Hippocampal formation (tissue), 2 donors: ENCODE results near the gene DHX29.
"Not testable (repeated sequence)": the region's sequence is repeated elsewhere in the genome, so short reads cannot be mapped to it uniquely, and the experiment has no call there.

Source experiments
- DNase-seq, 2 donors: peaks; one replicate each; lab custom pipeline; 2025; lab: John Stamatoyannopoulos, UW

The DHX29 gene

GRCh38 chr5:55307383-55308253 is at the start of gene DHX29, which contains the start of gene MTREX:
Gene DHX29 (minus strand): TSS chr5:55307694. CDS start chr5:55307573, 121 bp downstream.
Gene MTREX (plus strand): TSS chr5:55307989. CDS start chr5:55308014, 25 bp downstream.
- peak; percentile 92 for DNase-seq

GRCh38 chr5:55356896-55357295 is 49.4 kb upstream of the DHX29 start:
- no peak for DNase-seq

- DNase-seq: no peak
These were observed 43.3 kb upstream of the DHX29 start for GRCh38 chr5:55350754-55351153.

DNA sequence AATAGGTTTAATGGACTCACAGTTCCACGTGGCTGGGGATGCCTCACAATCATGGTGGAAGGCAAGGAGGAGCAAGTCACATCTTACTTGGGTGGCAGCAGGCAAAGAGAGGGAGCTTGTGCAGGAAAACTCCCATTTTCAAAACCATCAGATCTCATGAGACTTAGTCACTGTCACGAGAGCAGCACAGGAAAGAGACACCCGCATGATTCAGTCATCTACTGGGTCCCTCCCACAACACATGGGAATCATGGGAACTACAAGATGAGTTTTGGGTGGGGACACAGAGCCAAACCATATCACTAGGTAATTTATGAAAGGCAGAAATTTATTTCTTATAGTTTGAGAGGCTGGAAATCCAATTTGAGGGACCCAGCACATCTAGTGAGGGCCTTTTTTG is 40.3 kb upstream of the DHX29 start:
- no peak for DNase-seq

DNA sequence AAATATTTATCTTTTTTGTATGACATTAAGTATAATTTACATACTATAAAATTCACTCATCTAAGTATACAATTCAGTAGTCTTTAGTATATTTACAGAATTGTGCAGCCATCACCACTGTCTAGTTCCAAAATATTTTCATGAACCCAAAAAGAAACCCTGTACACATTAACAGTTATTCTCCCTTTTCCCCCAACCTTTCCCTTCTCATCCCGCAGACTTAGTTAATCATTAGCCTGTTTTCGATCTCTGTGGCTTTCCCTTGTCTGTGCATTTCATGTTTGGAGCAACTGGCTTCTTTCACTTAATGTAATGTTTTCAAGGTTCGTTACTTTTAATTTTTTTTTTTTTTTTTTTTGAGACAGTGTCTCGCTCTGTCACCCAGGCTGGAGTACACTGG is 37.8 kb upstream of the DHX29 start:
- DNase-seq: no peak

DNA sequence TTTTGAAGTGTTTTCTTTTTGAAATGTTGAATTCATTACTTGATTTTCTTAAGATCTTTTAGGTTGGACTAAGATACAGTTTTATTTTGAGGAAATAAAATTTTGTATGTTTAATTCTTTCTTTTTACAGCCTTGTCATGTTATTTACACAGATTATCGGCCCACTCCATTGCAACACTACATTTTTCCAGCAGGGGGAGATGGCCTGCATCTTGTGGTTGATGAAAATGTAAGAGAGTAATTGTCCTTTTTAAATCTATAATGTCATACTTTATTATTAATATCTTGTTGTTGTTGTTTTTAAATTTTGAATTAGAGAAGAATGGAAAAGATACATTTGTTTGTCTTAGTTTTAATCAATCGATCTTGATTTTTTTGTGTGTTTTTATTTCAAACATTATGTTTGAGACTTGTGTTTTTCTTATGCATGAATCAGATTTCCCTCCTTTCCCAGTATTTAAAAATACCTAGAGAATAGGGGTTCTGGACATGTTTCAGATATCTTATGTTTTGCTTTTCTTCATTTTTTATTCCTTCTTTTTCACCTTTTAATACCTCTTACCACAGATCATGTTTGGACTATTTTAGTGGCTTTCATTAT is 37.0 kb upstream of the DHX29 start:
- DNase-seq: peak; percentile 39 to 48

DNA sequence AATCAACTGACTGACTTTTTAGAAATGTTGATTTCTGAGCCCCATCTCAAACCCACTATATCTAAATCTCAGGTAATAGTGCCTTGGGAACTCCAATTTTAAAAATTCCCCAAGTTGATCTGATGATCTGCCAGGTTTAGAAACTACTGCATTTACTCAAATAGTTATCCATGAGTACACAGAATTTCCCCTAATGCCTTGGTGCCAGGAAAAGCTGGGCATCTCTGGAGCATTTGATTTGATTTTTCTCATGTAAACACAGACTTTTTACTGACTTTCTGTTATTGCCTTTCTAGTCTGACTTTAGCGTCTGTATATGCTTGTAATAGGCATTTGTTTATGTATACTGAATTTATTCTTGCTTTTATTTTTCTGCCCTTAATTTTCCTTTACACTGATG is 36.1 kb upstream of the DHX29 start:
- DNase-seq: no peak

DNA sequence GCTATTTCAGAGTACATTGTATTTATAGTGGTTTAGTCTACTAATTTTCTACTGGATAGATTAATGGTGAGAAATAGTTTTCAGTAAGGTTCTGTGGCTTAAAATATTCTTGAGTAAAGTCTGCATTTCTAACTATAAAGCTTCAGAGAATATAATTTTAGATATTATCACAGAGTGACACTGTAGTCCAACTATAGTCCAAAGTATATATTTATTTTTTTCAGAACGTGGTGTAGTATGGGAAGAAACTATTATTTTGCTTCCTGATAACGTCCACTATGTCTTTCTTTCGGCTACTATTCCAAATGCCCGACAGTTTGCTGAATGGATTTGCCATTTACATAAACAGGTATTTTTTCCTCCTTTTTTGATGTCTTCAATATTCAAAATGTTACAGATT is 35.6 kb upstream of the DHX29 start:
- DNase-seq: no peak

DNA sequence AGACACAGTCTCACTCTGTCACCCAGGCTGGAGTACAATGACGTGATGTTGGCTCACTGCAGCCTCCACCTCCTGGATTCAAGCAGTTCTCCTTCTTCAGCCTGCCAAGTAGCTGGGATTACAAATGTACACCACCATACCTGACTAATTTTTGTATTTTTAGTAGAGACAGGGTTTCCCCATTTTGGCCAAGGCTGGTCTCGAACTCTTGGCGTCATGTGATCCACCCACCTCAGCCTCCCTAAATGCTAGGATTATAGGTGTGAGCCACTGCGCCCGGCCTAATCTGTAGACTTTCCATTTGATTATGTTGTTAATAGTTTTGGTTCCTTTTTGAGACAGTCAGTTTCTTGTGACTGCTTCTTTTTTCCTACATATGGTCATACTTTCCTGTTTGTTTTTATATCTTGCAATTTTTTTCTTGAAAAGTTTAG is 31.3 kb upstream of the DHX29 start:
- DNase-seq: no peak

DNA sequence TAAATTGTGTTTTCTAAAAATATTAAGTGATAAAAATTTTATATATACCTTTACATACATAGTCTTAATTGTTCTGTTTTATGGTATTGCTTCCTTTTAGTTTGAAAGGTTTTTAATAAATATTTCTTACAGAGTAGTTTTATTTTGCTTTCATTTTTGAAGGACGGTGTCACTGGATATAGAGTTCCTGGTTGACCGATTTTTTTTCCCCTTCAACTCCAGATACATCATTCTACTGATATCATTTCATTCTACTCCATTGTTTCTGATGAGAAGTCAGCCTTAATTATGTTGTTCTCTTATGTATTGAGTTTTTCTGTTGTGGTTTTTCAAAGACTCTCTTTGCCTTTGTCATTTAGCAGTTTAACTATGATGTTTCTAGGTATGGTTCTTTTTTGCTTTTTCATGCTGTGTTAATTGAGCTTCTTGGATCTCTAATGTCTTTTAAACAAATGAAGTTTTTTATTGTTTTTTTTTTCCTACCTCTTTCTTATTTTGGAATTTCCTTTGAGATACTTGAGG is 30.7 kb upstream of the DHX29 start:
- DNase-seq: no peak

- DNase-seq: no peak
These were observed 26.3 kb upstream of the DHX29 start for GRCh38 chr5:55333811-55334210.

- DNase-seq: no peak
These were observed 25.5 kb upstream of the DHX29 start for GRCh38 chr5:55333017-55333416.

- no peak for DNase-seq
These were observed 23.8 kb upstream of the DHX29 start for GRCh38 chr5:55331321-55331720.

DNA sequence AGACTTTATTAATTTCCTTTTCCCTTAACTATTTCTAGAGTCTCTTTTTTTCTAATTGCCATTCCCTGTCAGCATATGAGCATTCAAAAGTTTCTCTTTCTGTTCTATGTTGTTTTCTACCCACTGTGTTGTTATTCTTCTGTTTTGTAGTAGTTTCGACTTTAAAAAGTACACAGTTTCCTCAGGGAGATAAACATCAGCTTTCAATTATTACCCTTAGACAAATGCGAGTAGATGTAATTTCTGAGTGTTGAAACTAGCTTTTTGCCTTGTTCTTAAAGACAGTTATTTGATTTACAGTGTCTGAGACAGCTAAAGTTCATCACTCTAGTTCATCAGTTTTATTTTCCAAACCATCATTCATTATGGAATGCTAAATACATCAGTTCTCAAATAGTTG is 19.8 kb upstream of the DHX29 start:
- DNase-seq: no peak

- no peak for DNase-seq
These were observed 18.1 kb upstream of the DHX29 start for GRCh38 chr5:55325621-55326020.

- DNase-seq: peak in 1 of 2 donors; percentile 52
These were observed 17.4 kb upstream of the DHX29 start for GRCh38 chr5:55324815-55325418.

- DNase-seq: no peak
These were observed 16.5 kb upstream of the DHX29 start for GRCh38 chr5:55324006-55324405.

- DNase-seq: no peak
These were observed 13.1 kb upstream of the DHX29 start for GRCh38 chr5:55320571-55320970.

DNA sequence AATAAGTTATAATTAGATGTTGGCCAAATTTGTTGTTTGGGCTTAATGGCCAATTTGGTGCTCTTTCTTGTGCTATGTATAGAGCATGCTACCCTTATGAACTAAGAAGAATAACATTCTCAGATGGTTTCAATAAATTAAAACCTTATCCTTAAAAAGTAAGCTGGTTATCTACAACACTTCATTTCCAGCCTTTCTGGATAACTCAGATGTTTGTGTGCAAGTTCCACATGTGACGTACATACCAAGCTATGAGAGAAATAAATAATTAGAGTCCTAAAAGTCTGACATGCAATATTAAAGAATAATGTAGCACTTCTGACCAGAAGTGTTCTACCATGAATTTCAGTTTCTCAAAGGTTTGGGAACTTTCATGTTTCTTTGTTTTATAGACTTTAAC is 12.0 kb upstream of the DHX29 start:
- DNase-seq: no peak

GRCh38 chr5:55318237-55318636 is 10.7 kb upstream of the DHX29 start:
- DNase-seq: not testable (repeated sequence)

DNA sequence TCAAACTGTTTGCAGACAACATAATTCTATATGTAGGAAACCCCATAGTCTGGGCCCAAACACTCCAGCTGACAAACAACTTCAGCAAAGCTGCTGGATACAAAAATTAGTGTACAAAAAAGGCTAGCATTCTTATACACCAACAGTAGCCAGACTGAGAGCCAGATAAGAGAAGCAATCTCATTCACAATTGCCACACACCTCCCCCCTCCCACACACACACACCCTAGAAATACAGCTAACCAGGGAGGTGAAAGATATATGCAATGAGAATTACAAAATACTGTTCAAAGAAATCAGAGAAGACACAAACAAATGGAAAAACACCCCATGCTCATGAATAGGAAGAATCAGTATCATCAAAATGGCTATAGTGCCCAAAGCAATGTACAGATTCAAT is 9.3 kb upstream of the DHX29 start:
- DNase-seq: no peak

DNA sequence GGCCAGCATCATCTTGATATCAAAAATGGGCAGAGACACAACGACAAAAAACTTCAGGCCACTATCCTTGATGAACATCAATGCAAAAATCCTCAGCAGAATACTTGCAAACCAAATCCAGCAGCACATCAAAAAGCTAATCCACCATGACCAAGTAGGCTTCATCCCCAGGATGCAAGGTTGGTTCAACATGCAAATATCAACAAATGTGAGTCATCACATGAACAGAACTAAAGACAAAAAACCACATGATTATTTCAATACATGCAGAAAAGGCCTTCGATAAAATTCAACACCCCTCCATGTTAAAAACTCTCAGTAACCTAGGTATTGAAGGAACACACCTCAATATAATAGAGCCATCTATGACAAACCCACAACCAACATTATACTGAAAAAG is 8.8 kb upstream of the DHX29 start:
- DNase-seq: no peak
